Psoas muscle (tissue), 8 donors: ENCODE measurements around the gene SUGP2. TPM values are rescaled to one million over a fixed set of nuclear protein-coding genes. Genes with fewer than 3 reads are reported as not detected.

Experiments used
- ATAC-seq, 4 donors: fragments of 200-7000 bp; cut with Tn5 transposase; one replicate each; pipeline ENCODE4 v1.9.1; 2020; ENCODE audit warnings: moderate library complexity in 3 of 4, mild to moderate bottlenecking in 2 of 4
- DNase-seq, 2 donors: peaks; one replicate each; pipeline ENCODE4 v3.0.0-alpha.2; 2020
- H3K27ac ChIP-seq: fragments of 200-600 bp; one replicate; pipeline ENCODE4 v1.8.0; 2022
- H3K27me3 ChIP-seq, 3 donors: fragments of 200-600 bp in 1 of 3; one replicate each; pipeline versions ENCODE4 v1.6.1 to v1.8.0; 2013 to 2022; ENCODE audit warnings: low read length in 2 of 3, mild to moderate bottlenecking in 2 of 3, moderate library complexity in 1 of 3; ENCODE audit not compliant: insufficient read depth in 3 of 3
- H3K36me3 ChIP-seq, 2 donors: fragments of 200-600 bp in 1 of 2; one replicate each; pipeline versions ENCODE4 v1.6.1 to v1.8.0; 2013 to 2022; ENCODE audit warnings: low read depth in 1 of 2, mild to moderate bottlenecking in 1 of 2, moderate library complexity in 1 of 2; ENCODE audit not compliant: insufficient read depth in 1 of 2
- H3K4me1 ChIP-seq: fragments of 200-600 bp; one replicate; pipeline ENCODE4 v1.8.0; 2022
- H3K4me3 ChIP-seq: fragments of 200-600 bp; one replicate; pipeline ENCODE4 v1.8.0; 2022; ENCODE audit warnings: mild to moderate bottlenecking
- H3K9me3 ChIP-seq: fragments of 200-600 bp; one replicate; pipeline ENCODE4 v1.8.0; 2022
- WGBS, 3 donors: extraction: QIAGEN DNeasy Blood & Tissue Kit; methylation state at CpG; one replicate each; pipeline versions ENCODE4 v1.1.6 to v1.1.7; 2013; 5-methylcytosine and 5-hydroxymethylcytosine counted together
- intact Hi-C, 2 donors: fragments of 100-400 bp; cut with DNase I; formaldehyde crosslinking; loops; one replicate each; pipeline versions ENCODE4 v1.11.0 to v1.14.2; 2022
- polyA plus RNA-seq, 3 donors: library from polyadenylated mRNA; stranded (reverse); fragments of 200-250 nt; gene quantifications; one replicate each; pipeline ENCODE4 v1.2.3, GENCODE V29; 2013
- total RNA-seq, 4 donors: library from RNA; stranded (reverse); fragmentation: NEBNext Ultra II Directional in 2 of 4; extraction: Animal tissue kit (Norgen Biotek cat#: 25700) in 2 of 4; gene quantifications; one replicate each; pipeline versions ENCODE4 v1.2.1 to v1.2.4, GENCODE V29; 2021 to 2023
- TF ChIP-seq, protein P1 (sequence below): fragments of 200-600 bp; IDR thresholded peaks from one replicate; pipeline ENCODE4 v1.8.0; 2022; ENCODE audit warnings: antibody characterized with exemption
- donor health status: healthy with polysubstance abuse.
- donor health status: DM: no; HTN: no; CAD: no; lungs with moderate emphysema.
- donor health status: Bipolar disorder and iron deficiency.
- donor health status: healthy.
- donor health status: DM: yes; HTN: yes; CAD: no.
- donor health status: DM: no; HTN: no; CAD: no.
- donor health status: DM: no; HTN: no; CAD: no.
- donor health status: DM: yes; HTN: yes; CAD: no.

SUGP2 gene
- total and polyA plus RNA-seq, 7 donors, result 31.8 to 53.3 (median 43.9) TPM

DNA sequence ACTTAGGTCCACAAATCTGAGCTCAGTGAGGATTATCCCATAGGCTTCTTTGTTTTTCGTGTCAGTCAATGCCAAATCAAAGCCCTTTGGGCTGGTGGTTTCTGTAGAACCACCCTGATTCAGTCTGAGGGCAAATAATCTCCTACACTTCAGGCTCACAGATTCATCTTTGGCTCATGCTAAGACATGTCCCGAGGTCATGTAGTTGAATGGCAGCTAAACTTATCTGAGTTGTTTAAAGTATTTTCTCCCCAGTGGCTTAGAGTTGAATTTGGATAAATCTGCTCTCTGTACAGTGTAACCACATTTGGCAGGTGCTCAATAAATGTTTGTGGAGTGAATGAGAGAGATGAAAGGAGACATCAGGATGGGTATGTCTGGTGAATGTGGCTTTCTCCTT is 17.4 kb upstream of the SUGP2 start:
- Histone ChIP-seq H3K36me3 (peaks cover 2 to 75% of the 10 kb centered on the region in 2 donors), H3K27me3 (no peaks in the 10 kb centered on the region), H3K27ac (no peak overlapping the region), H3K9me3 (no peaks in the 10 kb centered on the region), H3K4me3 (no peak overlapping the region), H3K4me1 (no peaks in the 10 kb centered on the region)
- no peak for ATAC-seq
- TF ChIP-seq, protein P1, sequence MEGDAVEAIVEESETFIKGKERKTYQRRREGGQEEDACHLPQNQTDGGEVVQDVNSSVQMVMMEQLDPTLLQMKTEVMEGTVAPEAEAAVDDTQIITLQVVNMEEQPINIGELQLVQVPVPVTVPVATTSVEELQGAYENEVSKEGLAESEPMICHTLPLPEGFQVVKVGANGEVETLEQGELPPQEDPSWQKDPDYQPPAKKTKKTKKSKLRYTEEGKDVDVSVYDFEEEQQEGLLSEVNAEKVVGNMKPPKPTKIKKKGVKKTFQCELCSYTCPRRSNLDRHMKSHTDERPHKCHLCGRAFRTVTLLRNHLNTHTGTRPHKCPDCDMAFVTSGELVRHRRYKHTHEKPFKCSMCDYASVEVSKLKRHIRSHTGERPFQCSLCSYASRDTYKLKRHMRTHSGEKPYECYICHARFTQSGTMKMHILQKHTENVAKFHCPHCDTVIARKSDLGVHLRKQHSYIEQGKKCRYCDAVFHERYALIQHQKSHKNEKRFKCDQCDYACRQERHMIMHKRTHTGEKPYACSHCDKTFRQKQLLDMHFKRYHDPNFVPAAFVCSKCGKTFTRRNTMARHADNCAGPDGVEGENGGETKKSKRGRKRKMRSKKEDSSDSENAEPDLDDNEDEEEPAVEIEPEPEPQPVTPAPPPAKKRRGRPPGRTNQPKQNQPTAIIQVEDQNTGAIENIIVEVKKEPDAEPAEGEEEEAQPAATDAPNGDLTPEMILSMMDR, result no peak
- 88 to 94% (median 90%) methylated on average over 2 of the region's 2 CpGs for WGBS, 3 donors
- no peak for DNase-seq
- intact Hi-C loops, result loop anchor here in 1 of 2 donors (10.0 kb wide), 1 partner anchor 124 kb away; the partner anchor contains the start of gene MEF2B

DNA sequence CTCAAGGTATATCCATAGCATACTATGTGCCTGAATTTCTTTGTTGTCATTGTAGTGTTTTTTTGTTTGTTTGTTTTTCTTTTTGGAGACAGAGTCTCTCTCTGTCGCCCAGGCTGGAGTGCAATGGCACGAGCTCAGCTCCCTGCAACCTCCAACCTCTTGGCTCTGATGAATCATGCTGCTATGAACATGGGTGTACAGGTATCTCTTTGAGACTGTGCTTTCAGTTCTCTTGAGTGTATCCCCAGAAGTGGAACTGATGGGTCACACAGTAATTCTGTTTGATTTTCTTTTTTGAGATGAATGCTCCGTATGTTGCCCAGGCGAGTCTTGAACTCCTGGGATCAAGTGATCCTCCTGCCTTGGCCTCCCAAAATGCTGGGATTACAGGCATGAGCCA is 16.8 kb upstream of the SUGP2 start:
- ATAC-seq (no peak), DNase-seq (no peak)
- TF ChIP-seq, protein P1, result no peak
- H3K36me3 ChIP-seq, result peaks cover under 1 to 70% of the 10 kb centered on the region in 2 donors
- no peaks in the 10 kb centered on the region for H3K9me3 ChIP-seq
- no peak overlapping the region for H3K4me3 ChIP-seq
- 93 to 96% (median 96%) methylated on average over 4 of the region's 4 CpGs for WGBS, 3 donors
- no peak overlapping the region for H3K27ac ChIP-seq
- intact Hi-C loops, result loop anchor here in 1 of 2 donors (10.0 kb wide), 1 partner anchor 125 kb away; the partner anchor contains the start of gene MEF2B
- no peaks in the 10 kb centered on the region for H3K4me1 ChIP-seq
- H3K27me3 ChIP-seq, result no peaks in the 10 kb centered on the region

DNA sequence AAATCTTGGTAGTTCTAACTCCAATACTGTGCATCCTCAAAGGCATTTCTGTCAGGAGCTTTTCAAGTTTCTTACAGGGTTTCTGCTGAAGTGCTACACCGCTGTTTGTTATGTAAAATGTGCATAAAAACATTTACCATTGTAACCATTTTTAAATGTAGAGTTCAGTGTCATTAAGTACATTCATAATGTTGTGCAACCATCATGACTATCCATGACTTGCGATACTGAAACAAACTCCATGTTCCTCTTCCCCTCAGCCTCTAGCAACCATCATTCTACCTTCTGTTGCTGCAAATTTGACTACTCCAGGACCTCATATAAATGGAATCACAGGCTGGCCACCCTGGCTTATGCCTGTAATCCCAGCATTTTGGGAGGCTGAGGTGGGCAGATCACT is 16.1 kb upstream of the SUGP2 start:
- Histone ChIP-seq H3K9me3 (no peaks in the 10 kb centered on the region), H3K27ac (no peak overlapping the region), H3K4me1 (no peaks in the 10 kb centered on the region), H3K36me3 (peaks cover 0 to 70% of the 10 kb centered on the region in 2 donors), H3K4me3 (no peak overlapping the region), H3K27me3 (no peaks in the 10 kb centered on the region)
- ATAC-seq (no peak), DNase-seq (no peak)
- intact Hi-C loops, result no loop called here
- 95 to 97% (median 97%) methylated on average over 2 of the region's 2 CpGs for WGBS, 3 donors
- TF ChIP-seq, protein P1, result no peak

DNA sequence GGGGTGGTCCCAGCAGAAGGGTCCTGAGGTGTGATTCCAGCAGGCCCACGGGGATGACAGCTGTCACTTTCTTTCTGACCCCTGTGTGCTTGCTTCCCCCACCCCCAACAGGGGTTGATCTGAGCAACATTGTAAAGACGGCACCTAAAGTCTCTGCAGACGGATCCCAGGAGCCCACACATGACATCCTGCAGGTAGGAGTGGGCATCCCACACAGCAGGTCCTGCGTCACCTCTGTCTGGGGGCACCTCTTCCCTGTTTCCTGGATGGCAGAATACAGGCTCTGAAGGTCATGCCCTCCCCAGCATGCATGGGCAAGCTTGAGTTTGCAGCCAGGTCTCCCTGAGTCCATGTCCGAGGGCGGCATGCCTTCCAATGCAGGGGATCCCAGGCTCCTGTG is 10.6 kb upstream of the SUGP2 start:
- TF ChIP-seq, protein P1, result no peak
- H3K9me3 ChIP-seq, result no peaks in the 10 kb centered on the region
- DNase-seq (no peak), ATAC-seq (no peak)
- H3K36me3 ChIP-seq, result peaks cover 0 to 56% of the 10 kb centered on the region in 2 donors
- no peak overlapping the region for H3K27ac ChIP-seq
- peaks cover 6% of the 10 kb centered on the region for H3K4me1 ChIP-seq
- no peaks in the 10 kb centered on the region for H3K27me3 ChIP-seq
- no peak overlapping the region for H3K4me3 ChIP-seq
- 89 to 96% (median 91%) methylated on average over 6 of the region's 6 CpGs for WGBS, 3 donors
- intact Hi-C loops, result no loop called here

DNA sequence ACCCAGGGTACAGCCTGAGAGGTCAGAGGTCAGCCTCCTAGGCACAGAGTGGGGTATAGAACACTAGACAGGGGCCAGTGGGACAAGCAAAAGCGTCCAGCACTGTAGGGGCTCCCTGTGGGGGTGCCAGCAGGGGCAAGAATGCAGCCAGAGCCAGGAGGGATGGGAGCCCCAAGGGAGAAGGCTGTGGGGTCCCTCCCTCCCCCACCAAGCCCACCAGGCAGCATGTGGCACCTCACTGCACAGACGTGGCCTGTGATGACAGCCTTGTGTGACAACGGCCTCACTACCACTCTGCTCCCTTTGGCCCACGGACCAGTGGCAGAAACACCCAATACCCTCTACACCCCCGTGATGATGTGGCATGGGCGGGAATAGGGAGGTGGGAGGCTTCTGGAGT is 10.2 kb upstream of the SUGP2 start:
- intact Hi-C loops, result no loop called here
- no peak for DNase-seq
- no peak overlapping the region for H3K4me3 ChIP-seq
- peaks cover 6% of the 10 kb centered on the region for H3K4me1 ChIP-seq
- 87 to 94% (median 93%) methylated on average over 5 to 6 of the region's 6 CpGs for WGBS, 3 donors
- no peaks in the 10 kb centered on the region for H3K9me3 ChIP-seq
- no peak overlapping the region for H3K27ac ChIP-seq
- H3K36me3 ChIP-seq, result peaks cover 0 to 53% of the 10 kb centered on the region in 2 donors
- no peaks in the 10 kb centered on the region for H3K27me3 ChIP-seq
- ATAC-seq, result no peak
- TF ChIP-seq, protein P1, result no peak
